ENCODE data around the gene APC.
"Not testable (repeated sequence)": the region's sequence is repeated elsewhere in the genome, so short reads cannot be mapped to it uniquely, and the experiment has no call there.

APC gene

GRCh38 chr5:112857866-112858265 lies 120.2 kb downstream of the APC start:
- DNase-seq (ENCODE audit: low read depth in 2 of 2), result no peak

DNA sequence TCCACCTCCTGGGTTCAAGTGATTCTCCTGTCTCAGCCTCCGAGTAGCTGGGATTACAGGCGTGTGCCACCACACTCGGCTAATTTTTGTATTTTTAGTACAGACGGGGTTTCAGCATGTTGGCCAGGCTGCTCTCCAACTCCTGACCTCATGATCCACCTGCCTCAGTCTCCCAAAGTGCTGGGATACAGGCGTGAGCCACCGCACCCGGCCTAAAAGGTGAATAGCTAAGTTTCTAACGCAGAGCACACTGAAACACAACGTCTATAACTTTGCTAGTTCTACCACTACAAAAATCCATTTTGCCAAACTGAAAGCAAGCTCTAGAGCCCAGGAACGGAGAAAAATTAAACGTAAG lies 122.9 kb downstream of the APC start:
- DNase-seq (ENCODE audit: low read depth in 2 of 2), result not testable (repeated sequence)

DNA sequence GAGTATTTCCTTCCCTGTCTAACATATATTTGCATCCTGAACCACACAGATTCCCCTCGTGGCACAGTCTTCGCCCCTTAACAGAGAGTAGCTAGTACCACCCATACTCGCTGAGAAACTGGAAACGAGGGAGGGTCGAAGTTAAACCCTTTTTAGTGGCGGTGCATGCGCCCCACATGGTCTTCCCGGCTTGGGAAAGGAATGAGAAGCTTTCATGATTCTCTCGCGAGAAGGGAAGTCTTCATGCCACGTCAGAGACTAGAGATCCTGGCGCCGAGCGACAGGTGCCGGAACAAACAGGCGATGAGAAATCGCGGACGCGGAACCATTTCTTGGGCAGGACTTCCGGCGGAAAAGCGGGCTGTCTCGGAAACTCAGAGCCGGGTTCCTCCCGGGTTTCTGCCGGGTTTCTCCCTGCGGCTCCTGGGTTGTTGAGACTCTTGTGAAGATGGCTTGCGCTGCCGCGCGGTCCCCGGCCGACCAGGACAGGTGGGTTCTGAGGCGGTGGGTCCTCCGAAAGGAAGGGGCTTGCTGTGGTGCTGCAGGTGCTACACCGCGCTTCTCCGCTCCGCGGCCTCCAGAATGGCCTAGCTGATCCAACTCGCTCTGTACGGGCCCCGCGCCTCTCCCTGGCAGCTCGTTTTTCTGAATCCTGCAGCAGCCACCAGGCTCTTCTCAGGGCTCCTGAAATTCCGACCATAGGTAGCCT lies 123.4 kb downstream of the APC start, which contains the start of gene SRP19:
Gene SRP19 (plus strand): TSS at position 359 of the 709 bp plus-strand sequence. CDS start 90 bp downstream, at position 449.
- DNase-seq (ENCODE audit: low read depth in 2 of 2), result peak; percentile 85

DNA sequence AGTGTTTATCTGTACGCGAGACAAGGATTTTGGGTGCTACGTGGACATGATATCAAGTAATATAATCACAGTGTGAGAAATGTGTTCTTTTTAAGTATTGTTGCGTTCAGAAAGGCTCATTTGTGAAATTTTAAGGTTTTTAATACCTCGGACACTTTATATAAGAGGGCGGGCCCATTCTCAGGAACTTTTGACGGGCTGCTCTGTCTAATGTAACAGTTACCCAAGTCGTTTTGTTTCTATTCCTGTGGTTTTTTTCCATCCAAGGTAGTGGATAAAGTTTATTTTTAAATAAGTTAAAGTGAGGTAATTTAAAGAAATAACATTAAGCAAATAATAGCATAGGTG lies 123.9 kb downstream of the APC start:
- DNase-seq (ENCODE audit: low read depth in 2 of 2), result no peak

GRCh38 chr5:112862085-112862484 lies 124.4 kb downstream of the APC start:
- no peak for DNase-seq (ENCODE audit: low read depth in 2 of 2)

GRCh38 chr5:112863549-112863948 lies 125.9 kb downstream of the APC start:
- DNase-seq (ENCODE audit: low read depth in 2 of 2), result no peak

DNA sequence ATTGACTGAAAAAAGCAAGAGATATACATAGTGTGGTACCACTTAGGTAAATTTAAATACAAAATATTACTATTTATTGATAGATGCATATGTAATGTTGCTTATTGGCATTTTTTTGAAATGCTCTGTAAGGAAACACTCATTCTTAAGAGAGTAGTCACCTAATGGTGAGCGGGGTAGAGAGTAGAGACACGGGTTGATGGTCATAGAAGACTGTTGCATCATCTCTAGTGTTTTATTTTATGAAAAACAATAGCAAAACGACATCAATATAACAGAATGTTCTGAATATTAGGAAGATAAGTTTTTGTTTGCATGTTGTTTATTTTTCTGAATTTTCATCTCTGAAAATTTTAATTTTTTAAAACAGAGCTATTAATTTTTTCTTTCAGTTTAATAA lies 127.4 kb downstream of the APC start:
- no peak for DNase-seq (ENCODE audit: low read depth in 2 of 2)

DNA sequence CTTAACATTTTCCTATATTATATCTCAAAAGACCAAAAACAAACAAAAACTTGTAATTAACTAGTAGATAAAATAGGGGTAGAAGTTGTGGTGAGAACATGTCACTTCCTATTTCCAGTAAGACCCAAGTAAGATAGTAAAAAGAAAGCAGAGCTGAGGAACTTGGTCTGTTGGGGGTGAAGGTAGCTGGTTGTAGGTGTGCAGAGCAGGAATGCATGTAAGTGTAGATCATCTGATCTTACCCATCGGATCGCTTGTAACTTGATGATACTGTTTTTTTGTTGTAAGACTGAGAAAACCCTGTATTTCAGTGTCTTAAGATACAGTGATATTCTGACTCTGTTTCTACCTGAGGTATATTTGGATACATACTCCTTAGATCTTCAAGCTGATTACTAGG lies 129.1 kb downstream of the APC start:
- no peak for DNase-seq (ENCODE audit: low read depth in 2 of 2)

GRCh38 chr5:112867411-112867810 lies 129.7 kb downstream of the APC start:
- no peak for DNase-seq (ENCODE audit: low read depth in 2 of 2)

DNA sequence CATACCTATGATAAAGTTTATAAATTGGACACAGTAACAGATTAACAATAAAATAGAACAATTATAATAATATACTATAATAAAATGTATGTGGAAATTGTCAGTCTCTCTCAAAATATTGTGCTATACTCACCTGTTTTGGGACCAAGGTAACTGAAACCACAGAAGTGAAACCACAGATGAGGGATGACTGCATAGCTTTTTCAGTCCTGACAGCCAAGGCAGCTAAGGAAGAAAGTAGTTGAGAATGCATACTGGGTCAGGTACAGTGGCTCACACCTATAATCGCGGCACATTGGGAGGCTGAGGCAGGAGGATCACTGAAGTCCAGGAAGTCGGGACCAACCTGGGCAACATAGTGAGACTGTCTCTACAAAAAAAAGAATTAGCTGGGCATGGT lies 132.3 kb downstream of the APC start:
- no peak for DNase-seq (ENCODE audit: low read depth in 2 of 2)

DNA sequence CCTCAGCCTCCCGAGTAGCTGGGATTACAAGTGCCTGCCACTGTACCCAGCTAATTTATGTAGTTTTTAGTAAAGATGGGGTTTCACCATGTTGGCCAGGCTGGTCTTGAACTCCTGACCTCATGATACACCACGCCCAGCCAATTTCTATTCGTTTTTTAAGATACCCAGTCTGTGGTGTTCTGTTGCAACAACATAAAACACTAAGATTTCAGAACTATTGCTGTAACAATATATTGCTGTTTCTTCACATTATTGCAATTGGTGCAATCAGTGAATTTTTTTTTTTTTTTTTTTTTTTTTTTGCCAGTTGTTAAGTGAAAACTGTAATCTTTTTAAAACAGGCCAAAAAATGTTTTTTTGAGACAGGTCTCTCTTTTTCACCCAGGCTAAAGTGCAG lies 133.3 kb downstream of the APC start:
- no peak for DNase-seq (ENCODE audit: low read depth in 2 of 2)

- DNase-seq (ENCODE audit: low read depth in 2 of 2), result no peak
Measured at GRCh38 chr5:112876362-112876761, 138.7 kb downstream of the APC start.

- no peak for DNase-seq (ENCODE audit: low read depth in 2 of 2)
Measured at GRCh38 chr5:112878101-112878500, 140.4 kb downstream of the APC start.

DNA sequence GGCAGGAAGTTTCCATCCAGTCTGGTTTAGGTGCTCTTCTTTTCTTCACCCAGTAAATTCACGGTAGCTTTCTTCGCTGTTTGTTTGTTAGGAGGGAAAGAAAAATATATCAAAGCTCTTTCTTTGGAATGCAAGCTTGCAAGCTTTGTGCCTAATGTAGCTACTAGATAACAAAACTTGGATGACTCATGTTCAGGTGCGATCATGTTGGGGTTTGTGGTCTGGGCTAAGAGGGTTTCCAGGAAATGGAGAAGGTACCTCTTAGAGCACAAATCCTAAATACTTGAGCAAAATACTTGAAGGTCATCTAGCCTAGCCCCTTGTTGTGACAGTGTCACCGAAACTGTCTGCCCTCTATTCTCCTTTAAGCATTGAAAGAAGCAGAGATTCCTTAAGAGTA lies 141.1 kb downstream of the APC start:
- DNase-seq (ENCODE audit: low read depth in 2 of 2), result peak; percentile 20 to 23

DNA sequence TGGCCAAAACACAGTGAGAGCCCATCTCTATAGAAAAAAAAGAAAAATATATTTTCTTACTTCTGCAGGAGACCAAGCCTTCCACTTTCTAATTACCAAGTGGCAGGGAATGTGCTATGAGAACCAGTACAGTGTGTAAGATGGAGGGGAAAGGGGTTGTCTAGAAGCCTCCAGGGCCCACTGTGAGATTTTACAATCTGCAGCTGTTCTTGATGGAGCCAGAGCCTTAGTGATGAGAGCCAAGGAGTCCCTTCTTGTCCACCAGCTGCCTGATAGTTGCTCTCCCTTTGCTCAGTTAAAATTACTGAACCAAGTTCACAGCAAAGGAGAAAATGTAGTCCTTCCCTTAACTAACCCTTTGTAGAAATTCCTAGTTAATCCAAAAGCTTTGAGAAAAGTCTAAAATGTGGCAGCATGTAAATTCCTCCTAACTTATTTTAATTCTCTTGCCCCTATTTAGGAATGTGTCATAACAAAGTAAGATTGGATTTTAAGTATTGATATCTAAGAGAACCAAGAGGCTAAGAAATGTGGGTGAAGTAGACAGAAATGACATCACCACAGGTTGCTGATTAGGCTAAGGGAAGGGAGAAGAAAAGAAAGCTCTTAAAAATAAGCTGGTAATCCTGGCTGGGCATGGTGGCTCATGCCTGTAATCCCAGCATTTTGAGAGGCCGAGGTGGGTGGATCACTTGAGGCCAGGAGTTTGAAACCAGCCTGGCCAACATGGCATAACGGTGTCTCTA lies 142.7 kb downstream of the APC start:
- no peak for DNase-seq (ENCODE audit: low read depth in 2 of 2)

DNA sequence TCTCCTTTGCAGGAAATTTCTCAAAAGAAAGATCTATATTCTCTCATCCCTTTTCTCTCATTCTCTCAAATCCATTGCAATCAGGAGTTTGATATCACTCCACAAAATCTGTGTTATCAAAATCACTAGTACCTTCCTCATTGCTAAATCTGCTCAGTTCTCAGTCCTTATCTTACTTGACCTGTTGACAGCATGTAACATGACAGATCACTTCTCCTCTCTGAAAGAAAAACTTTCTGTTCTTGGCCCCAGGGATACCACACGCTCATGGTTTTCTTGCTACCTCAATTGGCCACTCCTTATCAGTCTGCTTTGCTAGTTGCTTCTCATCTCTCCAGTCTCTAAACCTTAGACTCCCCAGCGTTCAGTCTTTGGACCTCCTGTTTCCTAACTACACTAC lies 145.5 kb downstream of the APC start:
- DNase-seq (ENCODE audit: low read depth in 2 of 2), result no peak

- DNase-seq (ENCODE audit: low read depth in 2 of 2), result no peak
Measured at GRCh38 chr5:112885001-112885400, 147.3 kb downstream of the APC start.

DNA sequence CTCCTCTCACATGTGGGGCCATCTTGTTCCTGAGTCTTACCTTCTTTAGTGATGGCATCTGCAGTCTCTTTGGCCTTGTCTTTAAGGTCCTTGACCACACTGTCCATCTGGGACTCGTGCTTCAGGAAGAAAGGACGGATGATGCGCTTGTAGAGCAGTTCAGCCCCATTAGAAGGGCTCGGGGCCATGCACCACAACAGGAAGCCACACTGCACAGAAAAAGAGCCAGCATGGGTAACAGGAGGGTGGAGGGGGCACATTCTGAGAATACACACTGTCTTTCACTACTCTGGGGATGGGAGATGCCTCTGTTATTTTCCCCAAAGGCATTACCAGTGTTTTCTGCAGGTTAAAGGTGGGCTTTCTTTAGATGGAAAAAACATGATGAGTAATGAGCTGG lies 149.3 kb downstream of the APC start:
- no peak for DNase-seq (ENCODE audit: low read depth in 2 of 2)

DNA sequence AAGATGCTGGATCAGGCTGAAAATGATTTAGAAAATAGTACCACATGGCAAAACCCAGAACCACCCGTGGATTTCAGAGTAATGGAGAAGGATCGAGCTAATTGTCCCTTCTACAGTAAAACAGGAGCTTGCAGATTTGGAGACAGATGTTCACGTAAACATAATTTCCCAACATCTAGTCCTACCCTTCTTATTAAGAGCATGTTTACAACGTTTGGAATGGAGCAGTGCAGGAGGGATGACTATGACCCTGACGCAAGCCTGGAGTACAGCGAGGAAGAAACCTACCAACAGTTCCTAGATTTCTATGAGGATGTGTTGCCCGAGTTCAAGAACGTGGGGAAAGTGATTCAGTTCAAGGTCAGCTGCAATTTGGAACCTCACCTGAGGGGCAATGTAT lies 154.4 kb downstream of the APC start:
- not testable (repeated sequence) for DNase-seq (ENCODE audit: low read depth in 2 of 2)

- DNase-seq (ENCODE audit: low read depth in 2 of 2), result no peak
Measured at GRCh38 chr5:112892776-112893175, 155.1 kb downstream of the APC start.

DNA sequence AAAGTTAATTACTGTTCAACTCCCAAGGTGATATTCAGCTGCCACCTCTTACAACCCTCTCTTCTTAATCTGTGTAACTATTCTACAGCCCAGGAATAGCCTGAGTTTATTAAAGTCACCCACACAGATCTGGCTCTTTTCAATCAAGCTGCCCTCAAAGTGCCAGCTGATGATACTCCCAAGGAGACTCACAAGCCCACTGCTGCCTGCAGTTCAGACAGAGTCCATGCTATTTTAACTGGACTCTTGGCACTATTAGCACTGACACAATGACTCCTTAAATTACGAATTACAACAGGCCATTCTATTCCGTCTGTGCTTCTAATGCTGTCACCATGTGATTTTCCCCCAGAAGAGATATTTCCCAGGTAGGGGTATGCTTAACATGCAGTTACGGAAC lies 158.0 kb downstream of the APC start:
- no peak for DNase-seq (ENCODE audit: low read depth in 2 of 2)

All from stimulated activated CD8-positive, alpha-beta memory T cell treated with anti-CD3 and anti-CD28 coated beads, Interleukin-15, amount 100 ng/mL, for 48 hours (primary cell).